Measurements from ENCODE around the gene HUS1.
"Not testable (repeated sequence)": the region's sequence is repeated elsewhere in the genome, so short reads cannot be mapped to it uniquely, and the experiment has no call there.

Gene HUS1

GRCh38 chr7:47943676-47944474, 35.5 kb downstream of the HUS1 start:
- DNase-seq: no peak

GRCh38 chr7:47942651-47943050, 36.8 kb downstream of the HUS1 start:
- DNase-seq: not testable (repeated sequence)

GRCh38 chr7:47942132-47942531, 37.3 kb downstream of the HUS1 start:
- peak; percentile 72 to 79 for DNase-seq

- DNase-seq: peak; percentile 96 to 97
Observed at GRCh38 chr7:47941136-47941844, 38.1 kb downstream of the HUS1 start.

- no peak for DNase-seq
Observed at GRCh38 chr7:47940088-47941013, 39.1 kb downstream of the HUS1 start.

GRCh38 chr7:47939425-47940036, 39.9 kb downstream of the HUS1 start:
- no peak for DNase-seq

- DNase-seq: no peak
Observed at GRCh38 chr7:47938574-47939165, 40.7 kb downstream of the HUS1 start.

GRCh38 chr7:47937711-47938573, 41.5 kb downstream of the HUS1 start:
- DNase-seq: no peak

- DNase-seq: no peak
Observed at GRCh38 chr7:47937065-47937687, 42.2 kb downstream of the HUS1 start.

GRCh38 chr7:47936323-47936722, 43.1 kb downstream of the HUS1 start:
- DNase-seq: no peak

- DNase-seq: no peak
Observed at GRCh38 chr7:47935336-47935735, 44.1 kb downstream of the HUS1 start.

- DNase-seq: no peak
Observed at GRCh38 chr7:47934831-47935230, 44.6 kb downstream of the HUS1 start.

- DNase-seq: no peak
Observed at GRCh38 chr7:47933215-47933614, 46.2 kb downstream of the HUS1 start.

- no peak for DNase-seq
Observed at GRCh38 chr7:47932466-47933037, 46.9 kb downstream of the HUS1 start.

- DNase-seq: no peak
Observed at GRCh38 chr7:47932016-47932415, 47.4 kb downstream of the HUS1 start.

- DNase-seq: no peak
Observed at GRCh38 chr7:47931005-47932004, 48.1 kb downstream of the HUS1 start.

- peak; percentile 27 to 39 for DNase-seq
Observed at GRCh38 chr7:47924266-47924665, 55.1 kb downstream of the HUS1 start.

- not testable (repeated sequence) for DNase-seq
Observed at GRCh38 chr7:47923081-47923875, 56.1 kb downstream of the HUS1 start.

Measured in inflammatory macrophage (primary cell).